A549 (cell line): Measurements from ENCODE around the gene EVC. TPM values are rescaled to one million over a fixed set of nuclear protein-coding genes. Genes with fewer than 3 reads are reported as not detected.

Experiments used
- ATAC-seq, 2 experiments: fragments of 200-7000 bp in 1 of 2; fragments of >200 bp in 1 of 2; cut with Nextera tagmentation in 1 of 2; cut with Tn5 transposase in 1 of 2; 3 replicates each; pipeline versions ENCODE4 v1.8.0 to v1.9.1; 2018 to 2020; ENCODE audit warnings: mild to moderate bottlenecking in 1 of 2, moderate library complexity in 1 of 2
- CTCF ChIA-PET: fragments of 300-600 bp; sonication (Branson Sonifier 250); formaldehyde crosslinking; extraction: SDS; loops from one replicate; lab custom pipeline; 2021; ENCODE audit warnings: antibody characterized with exemption, inconsistent platforms; lab: Yijun Ruan, JAX
- POLR2A ChIA-PET: fragments of 350-600 bp; formaldehyde crosslinking; extraction: SDS; loops from one replicate; lab custom pipeline; 2021; ENCODE audit warnings: antibody characterized with exemption, inconsistent platforms; lab: Yijun Ruan, JAX
- DNase-seq, 2 experiments: peaks; one replicate each; pipeline versions ENCODE4 v3.0.0 to v3.0.0-alpha.2; 2011 to 2016; ENCODE audit warnings: low read depth in 1 of 2, low spot score in 1 of 2
- FAIRE-seq: peaks from 2 replicates; lab custom pipeline; 2011; peaks lifted over from hg19 to GRCh38; lab: Jason Lieb, UNC
- H3K27ac ChIP-seq, 2 experiments: fragments of >200 bp; sonication (Bioruptor Twin); formaldehyde crosslinking; 3 replicates each; pipeline ENCODE4 v1.5.1; 2016 to 2017
- H3K4me1 ChIP-seq: fragments of >200 bp; sonication (Bioruptor Twin); formaldehyde crosslinking; 3 replicates; pipeline ENCODE4 v1.6.1; 2016
- H3K4me2 ChIP-seq: fragments of >200 bp; sonication (Bioruptor Twin); formaldehyde crosslinking; 3 replicates; pipeline ENCODE4 v1.6.1; 2016
- H3K4me3 ChIP-seq: fragments of >200 bp; sonication (Bioruptor Twin); formaldehyde crosslinking; 3 replicates; pipeline ENCODE4 v1.5.1; 2016
- H3K9me3 ChIP-seq: fragments of >200 bp; sonication (Bioruptor Twin); formaldehyde crosslinking; 3 replicates; pipeline ENCODE4 v1.6.1; 2016
- CBX8 ChIP-seq: fragments of 200-600 bp; sonication (generic); IDR thresholded peaks from 2 replicates; pipeline ENCODE4 v1.6.1; 2016
- CEBPB ChIP-seq, 2 experiments: fragments of >200 bp in 1 of 2; sonication (Bioruptor Twin) in 1 of 2; formaldehyde crosslinking in 1 of 2; IDR thresholded peaks; 2 replicates each; pipeline ENCODE4 v1.6.1; 2012 to 2016
- CHD2 ChIP-seq: fragments of 150-350 bp; IDR thresholded peaks from 2 replicates; pipeline ENCODE4 v1.6.1; 2014; ENCODE audit warnings: low read length; ENCODE audit not compliant: partially characterized antibody
- CTCF ChIP-seq: fragments of >200 bp; sonication (Bioruptor Twin); formaldehyde crosslinking; IDR thresholded peaks from 3 replicates; pipeline ENCODE4 v1.5.1; 2016
- EHF ChIP-seq: fragments of 250-450 bp; sonication (Bioruptor Pico); IDR thresholded peaks from 2 replicates; pipeline ENCODE4 v1.5.0; 2020; ENCODE audit warnings: mild to moderate bottlenecking
- EHMT2 ChIP-seq: fragments of 200-600 bp; sonication (generic); IDR thresholded peaks from 2 replicates; pipeline ENCODE4 v1.6.1; 2016; ENCODE audit warnings: antibody characterized with exemption, low read depth, mild to moderate bottlenecking, moderate library complexity
- ESRRA ChIP-seq: fragments of 150-350 bp; IDR thresholded peaks from 2 replicates; pipeline ENCODE4 v1.6.1; 2014; ENCODE audit warnings: mild to moderate bottlenecking, low read length, borderline replicate concordance
- FOSB ChIP-seq: fragments of 250-450 bp; sonication (Bioruptor Pico); IDR thresholded peaks from 2 replicates; pipeline ENCODE4 v1.5.0; 2020; ENCODE audit warnings: mild to moderate bottlenecking, moderate library complexity
- FOSL2 ChIP-seq, 2 experiments: fragments of 450-650 bp in 1 of 2; fragments of >200 bp in 1 of 2; sonication (Bioruptor Twin) in 1 of 2; formaldehyde crosslinking; IDR thresholded peaks; 2 replicates each; pipeline versions ENCODE4 v1.5.0 to v1.6.1; 2016 to 2020; ENCODE audit warnings: mild to moderate bottlenecking in 1 of 2, moderate library complexity in 1 of 2
- HEYL ChIP-seq: fragments of 250-450 bp; sonication (Bioruptor Pico); IDR thresholded peaks from 2 replicates; pipeline ENCODE4 v1.8.0; 2021; ENCODE audit warnings: mild to moderate bottlenecking, moderate library complexity
- HOXA7 ChIP-seq: fragments of 250-450 bp; sonication (Bioruptor Pico); IDR thresholded peaks from 2 replicates; pipeline ENCODE4 v1.5.0; 2020; ENCODE audit warnings: mild to moderate bottlenecking, moderate library complexity
- HOXB5 ChIP-seq: fragments of 250-450 bp; sonication (Bioruptor Pico); IDR thresholded peaks from 2 replicates; pipeline ENCODE4 v1.5.0; 2020; ENCODE audit warnings: mild to moderate bottlenecking, moderate library complexity
- JUNB ChIP-seq: fragments of >200 bp; sonication (Bioruptor Twin); formaldehyde crosslinking; IDR thresholded peaks from 2 replicates; pipeline ENCODE4 v1.6.1; 2016
- MAZ ChIP-seq: fragments of 150-350 bp; IDR thresholded peaks from 2 replicates; pipeline ENCODE4 v1.6.1; 2014; ENCODE audit warnings: antibody characterized with exemption, low read depth, low read length, borderline replicate concordance
- NFE2L2 ChIP-seq: fragments of 150-350 bp; conservative IDR thresholded peaks from 2 replicates; pipeline ENCODE4 v1.6.1; 2014; ENCODE audit warnings: low read length
- POLR2A ChIP-seq: IDR thresholded peaks from 2 replicates; pipeline ENCODE4 v1.6.1; 2012; ENCODE audit warnings: mild to moderate bottlenecking, low read length
- RCOR1 ChIP-seq: fragments of 150-350 bp; IDR thresholded peaks from 2 replicates; pipeline ENCODE4 v1.6.1; 2014; ENCODE audit warnings: antibody characterized with exemption, low read length, low read depth
- REST ChIP-seq: fragments of 200-600 bp; sonication (generic); IDR thresholded peaks from 2 replicates; pipeline ENCODE4 v1.6.1; 2016; ENCODE audit warnings: antibody characterized with exemption, mild to moderate bottlenecking, moderate library complexity
- RNF2 ChIP-seq: fragments of 200-600 bp; sonication (generic); IDR thresholded peaks from 2 replicates; pipeline ENCODE4 v1.6.1; 2016; ENCODE audit warnings: low read depth, mild to moderate bottlenecking, antibody characterized with exemption, moderate library complexity, borderline replicate concordance
- TP53 ChIP-seq: fragments of 250-450 bp; sonication (Bioruptor Pico); IDR thresholded peaks from 2 replicates; pipeline ENCODE4 v1.5.0; 2021; ENCODE audit warnings: mild to moderate bottlenecking, moderate library complexity
- ZFP36 ChIP-seq: fragments of 450-650 bp; IDR thresholded peaks from 2 replicates; pipeline ENCODE4 v1.6.1; 2014; ENCODE audit warnings: borderline replicate concordance; ENCODE audit not compliant: partially characterized antibody
- ZSCAN20 ChIP-seq: fragments of 250-450 bp; sonication (Bioruptor Pico); IDR thresholded peaks from 2 replicates; pipeline ENCODE4 v1.8.0; 2022; ENCODE audit warnings: mild to moderate bottlenecking, moderate library complexity
- WGBS: methylation state at CpG from one replicate; pipeline ENCODE4 v1.1.6; 2017; ENCODE audit errors: missing lambda C conversion rate; 5-methylcytosine and 5-hydroxymethylcytosine counted together
- polyA plus RNA-seq, 4 experiments: library from polyadenylated mRNA; depleted of rRNA in 3 of 4; stranded (reverse); fragments of >200 nt; fragmentation: RNase III in 1 of 4; extraction: RNeasy Plus Mini Kit Qiagen cat#74134 plus additional on column Dnase treatment in 1 of 4; gene quantifications; 2 replicates in 3 of 4; 3 replicates in 1 of 4; pipeline ENCODE4 v1.2.3, GENCODE V29; 2011 to 2017
- TF ChIP-seq, protein P1 (sequence below): fragments of >200 bp; sonication (Bioruptor Twin); formaldehyde crosslinking; IDR thresholded peaks from 3 replicates; pipeline ENCODE4 v1.6.1; 2016
- TF ChIP-seq, protein P2 (sequence below): fragments of 150-350 bp; IDR thresholded peaks from 2 replicates; pipeline ENCODE4 v1.6.1; 2014; ENCODE audit warnings: low read depth, mild to moderate bottlenecking, low read length

The EVC gene
- polyA plus RNA-seq, 2 of the 4 experiments (the other 2 are of a cell fraction), result 3.0 to 5.5 TPM

GRCh38 chr4:5770051-5770450 is 59.0 kb downstream of the EVC start:
- Histone ChIP-seq H3K4me3 (no peak overlapping the region), H3K27ac (no peak overlapping the region), H3K4me1 (no peaks in the 10 kb centered on the region), H3K9me3 (no peaks in the 10 kb centered on the region)
- WGBS, result 100% methylated on average over 3 of the region's 4 CpGs
- ATAC-seq, result no peak
- DNase-seq, result no peak
- FAIRE-seq, result no peak
- POLR2A ChIA-PET, result no interaction called here
- TF ChIP-seq MAZ, result no peak
- TF ChIP-seq CHD2, result no peak
- no peak for TF ChIP-seq POLR2A
- TF ChIP-seq, protein P1, sequence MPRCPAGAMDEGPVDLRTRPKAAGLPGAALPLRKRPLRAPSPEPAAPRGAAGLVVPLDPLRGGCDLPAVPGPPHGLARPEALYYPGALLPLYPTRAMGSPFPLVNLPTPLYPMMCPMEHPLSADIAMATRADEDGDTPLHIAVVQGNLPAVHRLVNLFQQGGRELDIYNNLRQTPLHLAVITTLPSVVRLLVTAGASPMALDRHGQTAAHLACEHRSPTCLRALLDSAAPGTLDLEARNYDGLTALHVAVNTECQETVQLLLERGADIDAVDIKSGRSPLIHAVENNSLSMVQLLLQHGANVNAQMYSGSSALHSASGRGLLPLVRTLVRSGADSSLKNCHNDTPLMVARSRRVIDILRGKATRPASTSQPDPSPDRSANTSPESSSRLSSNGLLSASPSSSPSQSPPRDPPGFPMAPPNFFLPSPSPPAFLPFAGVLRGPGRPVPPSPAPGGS, result no peak
- TF ChIP-seq, all 56 proteins: peak for 0
- CTCF ChIA-PET, result interaction anchor here (2.4 kb wide), 1 partner anchor 10 kb away, joined by 5 read pairs; no protein-coding TSS in a partner anchor
- no peak overlapping the region for H3K4me2 ChIP-seq

GRCh38 chr4:5772528-5773270 is 61.7 kb downstream of the EVC start:
- no peak for ATAC-seq
- Histone ChIP-seq H3K4me2 (no peak overlapping the region), H3K27ac (peak overlapping the region in 1 of 2 experiments; percentile 59; a peak in 3 of 6 replicates), H3K9me3 (peaks cover 17% of the 10 kb centered on the region; the same call in 1 of the 3 replicates), H3K4me3 (no peak overlapping the region), H3K4me1 (no peaks in the 10 kb centered on the region)
- no peak for FAIRE-seq
- TF ChIP-seq ZSCAN20 (no peak), RCOR1 (no peak), CEBPB (IDR thresholded peaks at IDR 0.05) (no peak), CTCF (no peak), ESRRA (no peak), ZFP36 (no peak), CBX8 (no peak), JUNB (no peak), RNF2 (no peak)
- 88% methylated on average over 6 of the region's 9 CpGs for WGBS
- CTCF ChIA-PET, result interaction anchor here (0.8 kb wide), 1 partner anchor 14 kb away, joined by 4 read pairs; no protein-coding TSS in a partner anchor
- POLR2A ChIA-PET, result no interaction called here
- no peak for DNase-seq

GRCh38 chr4:5773271-5773555 is 62.2 kb downstream of the EVC start:
- Histone ChIP-seq H3K4me3 (no peak overlapping the region), H3K4me2 (no peak overlapping the region), H3K27ac (peak overlapping the region in 1 of 2 experiments; percentile 59; a peak in 3 of 6 replicates), H3K4me1 (no peaks in the 10 kb centered on the region), H3K9me3 (peaks cover 17% of the 10 kb centered on the region; the same call in 1 of the 3 replicates)
- FAIRE-seq (no peak), ATAC-seq (no peak), DNase-seq (no peak)
- ChIA-PET POLR2A (no interaction called here), CTCF (interaction anchor here (0.8 kb wide), 1 partner anchor 14 kb away, joined by 4 read pairs; no protein-coding TSS in a partner anchor)
- no CpG with 5 or more reads among the region's 2 CpGs for WGBS
- TF ChIP-seq REST, result no peak
- no peak for TF ChIP-seq CEBPB (IDR thresholded peaks at IDR 0.05)
- no peak for TF ChIP-seq RCOR1
- TF ChIP-seq, protein P2, sequence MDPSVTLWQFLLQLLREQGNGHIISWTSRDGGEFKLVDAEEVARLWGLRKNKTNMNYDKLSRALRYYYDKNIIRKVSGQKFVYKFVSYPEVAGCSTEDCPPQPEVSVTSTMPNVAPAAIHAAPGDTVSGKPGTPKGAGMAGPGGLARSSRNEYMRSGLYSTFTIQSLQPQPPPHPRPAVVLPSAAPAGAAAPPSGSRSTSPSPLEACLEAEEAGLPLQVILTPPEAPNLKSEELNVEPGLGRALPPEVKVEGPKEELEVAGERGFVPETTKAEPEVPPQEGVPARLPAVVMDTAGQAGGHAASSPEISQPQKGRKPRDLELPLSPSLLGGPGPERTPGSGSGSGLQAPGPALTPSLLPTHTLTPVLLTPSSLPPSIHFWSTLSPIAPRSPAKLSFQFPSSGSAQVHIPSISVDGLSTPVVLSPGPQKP, result no peak
- TF ChIP-seq, protein P1, result no peak
- TF ChIP-seq EHMT2, result no peak
- TF ChIP-seq TP53 (CRISPR knock-in tag), result no peak
- TF ChIP-seq JUNB, result no peak
- TF ChIP-seq FOSB (CRISPR knock-in tag), result no peak
- TF ChIP-seq HEYL (CRISPR knock-in tag), result no peak
- no peak for TF ChIP-seq FOSL2 (IDR thresholded peaks at IDR 0.05)
- no peak for TF ChIP-seq FOSL2 (CRISPR knock-in tag; IDR thresholded peaks at IDR 0.05)
- no peak for TF ChIP-seq ESRRA
- TF ChIP-seq HOXB5, result no peak
- TF ChIP-seq EHF (CRISPR knock-in tag), result no peak
- no peak for TF ChIP-seq NFE2L2
- no peak for TF ChIP-seq HOXA7 (CRISPR knock-in tag)
